ENCODE measurements around the gene DRC1. TPM values are rescaled to one million over a fixed set of nuclear protein-coding genes. Genes with fewer than 3 reads are reported as not detected.

DRC1 gene
- polyA plus RNA-seq, 2 of the 4 experiments (the other 2 are of a cell fraction) = 0.21 to 0.39 TPM

GRCh38 chr2:26462511-26463243, 61.0 kb downstream of the DRC1 start:
- FAIRE-seq (no peak), DNase-seq (ENCODE audit: low read depth in 1 of 2, low spot score in 1 of 2) (peak; percentile 51 to 74), ATAC-seq (peak; percentile 35 to 74; a peak in 3 of 6 replicates)
- ChIA-PET CTCF (interaction anchor here (1.0 to 1.6 kb wide), 4 partner anchors 12 to 57 kb away, joined by 3 to 6 read pairs (median 4); no protein-coding TSS in a partner anchor), POLR2A (no interaction called here)
- H3K4me3 ChIP-seq = no peak overlapping the region
- TF ChIP-seq ZNF302 (CRISPR knock-in tag; IDR thresholded peaks at IDR 0.05) = no peak
- no peak for TF ChIP-seq FOSL2 (IDR thresholded peaks at IDR 0.05)
- TF ChIP-seq FOSL2 (CRISPR knock-in tag; IDR thresholded peaks at IDR 0.05) = peak; percentile 65
- TF ChIP-seq HOXB5 (CRISPR knock-in tag; IDR thresholded peaks at IDR 0.05) = no peak
- no peak for TF ChIP-seq TFCP2L1 (CRISPR knock-in tag; IDR thresholded peaks at IDR 0.05)
- TF ChIP-seq JUN (IDR thresholded peaks at IDR 0.05) = 0 out of 5 replicates have a peak, but pooled peaks of 1 of the 2 experiments have one; percentile 0
- TF ChIP-seq NFE2L2 (conservative IDR thresholded peaks at IDR 0.05; ENCODE audit: low read length) = peak; percentile 73
- no peak for TF ChIP-seq MAZ (IDR thresholded peaks at IDR 0.05; ENCODE audit: borderline replicate concordance, low read depth, low read length)
- TF ChIP-seq HOXB13 (CRISPR knock-in tag; IDR thresholded peaks at IDR 0.05; ENCODE audit: low read depth) = no peak
- TF ChIP-seq KDM1A (IDR thresholded peaks at IDR 0.05; ENCODE audit: low read depth) = no peak
- no peak for TF ChIP-seq BCL3 (IDR thresholded peaks at IDR 0.05)
- peak; percentile 39 to 56 for TF ChIP-seq RAD21 (conservative IDR thresholded peaks at IDR 0.05 in 1 of 2, IDR thresholded peaks at IDR 0.05 in 1 of 2)
- TF ChIP-seq CHD4 (IDR thresholded peaks at IDR 0.05; ENCODE audit: borderline replicate concordance) = no peak
- no peak for TF ChIP-seq ESRRA (IDR thresholded peaks at IDR 0.05; ENCODE audit: borderline replicate concordance, low read length)
- TF ChIP-seq HOXA7 (CRISPR knock-in tag; IDR thresholded peaks at IDR 0.05) = no peak
- no peak for TF ChIP-seq HES2 (IDR thresholded peaks at IDR 0.05)
- TF ChIP-seq RCOR1 (IDR thresholded peaks at IDR 0.05; ENCODE audit: low read depth, low read length) = no peak
- TF ChIP-seq SMC3 (IDR thresholded peaks at IDR 0.05) = peak; percentile 29; the same call in 1 of the 3 replicates
- TF ChIP-seq MAFK (IDR thresholded peaks at IDR 0.05; ENCODE audit: partially characterized antibody) = peak; percentile 83
- TF ChIP-seq JUNB (IDR thresholded peaks at IDR 0.05) = no peak
- no peak for TF ChIP-seq RARB (CRISPR knock-in tag; IDR thresholded peaks at IDR 0.05)
- TF ChIP-seq MYC (IDR thresholded peaks at IDR 0.05; ENCODE audit: borderline replicate concordance, low read length) = no peak
- TF ChIP-seq CTCF (IDR thresholded peaks at IDR 0.05) = peak; percentile 57
- WGBS (ENCODE audit: missing lambda C conversion rate) = 83% methylated on average over 14 of the region's 14 CpGs
- H3K27ac ChIP-seq = peak overlapping the region; percentile 10 to 67; a peak in 4 of 6 replicates
- H3K4me1 ChIP-seq = peaks cover 18% of the 10 kb centered on the region
- H3K4me2 ChIP-seq = no peak overlapping the region
- no peaks in the 10 kb centered on the region for H3K9me3 ChIP-seq
